NCI-H2171 treated with DMSO at 0.1 percent for 48 hours (cell line): ENCODE measurements around the gene SPAG6.

Experiments
- DNase-seq: peaks from one replicate; lab custom pipeline; 2025; lab: John Stamatoyannopoulos, UW

SPAG6 gene

DNA sequence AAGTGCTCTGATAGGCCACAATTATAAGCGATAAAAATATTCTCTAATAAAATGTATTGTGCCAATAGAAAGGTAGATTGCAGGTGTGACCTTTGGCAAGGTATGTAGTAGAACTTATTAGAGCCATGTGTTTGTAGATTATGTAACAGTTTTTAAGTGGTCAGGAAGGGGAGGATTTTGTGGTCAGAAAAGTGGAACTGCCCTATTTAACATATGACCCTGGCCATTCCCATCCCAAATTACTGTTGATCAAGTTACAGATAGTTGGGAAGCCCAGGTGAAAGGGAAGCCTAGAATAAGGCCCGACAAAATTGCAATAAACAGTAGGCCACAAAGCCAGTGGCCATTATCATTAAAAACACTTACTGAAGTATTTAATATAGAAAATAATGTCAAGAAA is 89.2 kb downstream of the SPAG6 start:
- no peak for DNase-seq

DNA sequence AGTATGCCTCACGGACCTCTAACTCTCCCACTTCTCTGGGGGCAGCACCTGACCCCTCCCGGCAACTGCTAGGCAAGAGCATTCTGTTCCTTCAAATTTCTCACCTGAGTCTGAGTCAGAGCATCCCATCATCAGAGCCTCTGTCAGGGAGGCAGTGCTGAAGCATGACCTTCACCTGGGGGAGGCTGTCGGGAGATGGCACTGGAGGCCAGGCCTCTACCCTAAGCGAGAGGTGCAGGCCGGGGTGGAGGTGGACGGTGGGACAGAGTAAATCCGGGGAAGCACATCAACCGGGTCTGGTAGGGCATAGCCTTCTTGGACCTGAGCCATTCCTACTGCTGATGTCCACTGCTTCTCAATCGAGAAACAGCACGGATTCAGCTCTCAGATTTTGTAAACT is 90.4 kb downstream of the SPAG6 start:
- DNase-seq = no peak

- DNase-seq = no peak
These were observed 91.2 kb downstream of the SPAG6 start for GRCh38 chr10:22436526-22436892.

GRCh38 chr10:22436893-22437619 is 91.8 kb downstream of the SPAG6 start:
- peak; percentile 39 for DNase-seq

- DNase-seq = no peak
These were observed 92.6 kb downstream of the SPAG6 start for GRCh38 chr10:22437620-22438588.

DNA sequence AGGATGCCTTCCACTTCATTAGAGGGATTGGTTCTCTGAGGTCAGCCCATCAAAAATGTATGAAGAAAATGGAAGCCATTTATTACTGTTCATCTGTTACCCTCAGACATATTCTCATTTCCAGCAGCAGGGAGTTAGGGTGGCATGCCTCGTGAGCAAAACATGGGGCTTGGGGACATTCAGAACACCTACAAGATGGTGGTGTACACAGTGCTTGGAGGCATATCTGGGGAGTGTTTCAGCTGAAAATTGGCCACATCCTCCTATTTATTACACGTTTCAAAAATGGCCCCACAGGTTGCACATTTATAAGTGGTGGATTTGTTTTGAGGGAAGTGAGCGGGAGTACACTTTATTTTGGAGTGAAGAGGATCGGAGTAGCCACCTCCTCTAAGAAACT is 93.4 kb downstream of the SPAG6 start:
- DNase-seq = no peak

DNA sequence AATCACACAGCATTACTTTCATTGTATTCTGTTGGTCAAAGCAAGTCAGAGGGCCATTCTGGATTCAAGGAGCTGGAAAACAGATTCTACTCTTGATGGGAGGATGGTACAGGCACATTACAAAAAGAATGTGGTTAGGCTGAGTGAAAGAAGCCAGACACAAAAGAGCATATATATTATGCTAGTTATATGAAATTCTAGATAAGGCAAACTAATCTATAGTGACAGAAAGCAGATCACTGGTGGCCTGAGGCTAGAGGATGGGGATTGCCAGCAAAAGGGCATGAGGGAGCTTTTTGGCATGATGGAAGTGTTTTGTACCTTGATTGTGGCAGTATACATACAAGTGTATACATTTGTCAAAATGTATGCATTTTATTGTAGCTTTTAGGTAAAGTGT is 96.8 kb downstream of the SPAG6 start:
- DNase-seq = no peak

- no peak for DNase-seq
These were observed 97.2 kb downstream of the SPAG6 start for GRCh38 chr10:22442468-22442867.

- DNase-seq = no peak
These were observed 98.0 kb downstream of the SPAG6 start for GRCh38 chr10:22443175-22443901.

GRCh38 chr10:22444219-22444788 is 99.0 kb downstream of the SPAG6 start:
- DNase-seq = no peak

- no peak for DNase-seq
These were observed 100.2 kb downstream of the SPAG6 start for GRCh38 chr10:22445495-22445894.

GRCh38 chr10:22447068-22447467 is 101.8 kb downstream of the SPAG6 start:
- DNase-seq = no peak

DNA sequence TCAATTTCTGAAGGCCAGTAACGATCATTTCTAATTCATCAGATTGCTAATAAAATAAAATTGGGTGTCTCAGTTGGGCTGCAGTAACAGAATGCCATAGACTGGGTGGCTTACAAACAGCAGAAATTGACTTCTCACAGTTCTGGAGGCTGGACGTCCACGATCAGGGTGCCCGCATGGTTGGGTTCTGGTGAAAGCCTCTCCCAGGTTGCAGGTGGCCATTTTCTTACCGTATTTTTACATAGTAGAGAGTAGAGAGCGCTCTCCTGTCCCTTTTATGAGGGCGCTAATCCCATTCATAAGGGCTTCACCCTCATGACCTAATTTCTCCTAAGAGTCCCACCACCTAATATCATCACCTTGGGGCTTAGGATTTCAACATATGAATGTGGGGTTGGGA is 106.0 kb downstream of the SPAG6 start:
- DNase-seq = no peak

GRCh38 chr10:22453320-22453719 is 108.0 kb downstream of the SPAG6 start:
- no peak for DNase-seq

- DNase-seq = peak; percentile 26
These were observed 108.8 kb downstream of the SPAG6 start for GRCh38 chr10:22453948-22454591.

DNA sequence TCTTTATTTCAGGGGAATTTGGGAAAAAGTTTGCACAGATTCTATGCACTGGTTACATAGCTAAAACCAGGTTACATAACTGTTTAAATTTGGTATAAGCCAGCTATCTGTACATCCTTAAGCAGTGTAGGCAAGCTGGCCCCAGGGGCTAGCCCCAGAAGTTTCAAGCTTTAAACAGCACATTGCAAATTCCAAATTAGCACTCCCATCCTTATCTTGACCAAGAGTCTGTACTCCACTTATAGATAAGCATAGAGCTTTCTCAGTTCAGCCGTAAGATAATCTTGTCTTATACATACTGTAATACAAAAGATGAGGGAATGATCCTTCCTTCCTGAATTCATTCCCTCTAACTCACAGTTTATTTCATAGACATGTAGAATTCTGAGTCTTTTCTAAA is 109.3 kb downstream of the SPAG6 start:
- DNase-seq = no peak

DNA sequence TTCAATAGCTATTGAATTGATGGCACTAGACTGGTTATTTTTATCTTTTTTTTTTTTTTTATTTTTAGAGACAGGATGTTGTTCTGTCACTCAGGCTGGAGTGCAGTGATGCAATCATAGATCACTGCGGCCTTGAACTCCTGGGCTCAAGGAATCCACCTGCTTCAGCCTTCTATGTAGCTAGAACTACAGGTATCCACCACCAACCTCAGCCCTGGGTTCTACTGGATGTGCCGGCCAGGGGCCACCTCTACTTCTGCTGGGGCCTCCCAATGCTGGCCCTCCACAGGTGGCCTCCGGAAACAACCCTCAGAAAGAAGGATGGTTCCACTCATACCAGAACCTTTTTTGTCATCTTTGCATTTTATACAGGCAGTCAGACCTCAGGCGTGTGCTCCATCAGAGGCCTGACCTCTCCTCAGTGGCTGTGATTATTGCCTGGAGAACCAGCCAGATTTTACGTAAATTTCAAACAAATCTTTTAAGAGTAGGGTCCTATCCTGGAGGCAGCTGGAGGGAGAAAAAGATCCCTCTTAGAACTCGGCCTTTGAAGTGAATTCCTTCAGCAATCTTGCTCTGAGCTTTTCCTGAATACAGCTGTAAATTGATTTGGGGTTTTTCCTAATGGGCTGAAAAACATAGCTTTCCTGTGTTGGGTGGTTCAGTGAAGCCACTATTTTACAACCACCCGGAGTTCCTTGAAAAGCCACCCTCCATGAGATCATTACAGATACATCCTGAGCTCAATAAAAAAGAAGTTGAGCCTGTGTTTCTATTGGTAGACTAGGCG is 110.0 kb downstream of the SPAG6 start:
- DNase-seq = no peak

GRCh38 chr10:22456486-22456885 is 111.2 kb downstream of the SPAG6 start:
- no peak for DNase-seq

- DNase-seq = no peak
These were observed 113.2 kb downstream of the SPAG6 start for GRCh38 chr10:22458272-22459038.

DNA sequence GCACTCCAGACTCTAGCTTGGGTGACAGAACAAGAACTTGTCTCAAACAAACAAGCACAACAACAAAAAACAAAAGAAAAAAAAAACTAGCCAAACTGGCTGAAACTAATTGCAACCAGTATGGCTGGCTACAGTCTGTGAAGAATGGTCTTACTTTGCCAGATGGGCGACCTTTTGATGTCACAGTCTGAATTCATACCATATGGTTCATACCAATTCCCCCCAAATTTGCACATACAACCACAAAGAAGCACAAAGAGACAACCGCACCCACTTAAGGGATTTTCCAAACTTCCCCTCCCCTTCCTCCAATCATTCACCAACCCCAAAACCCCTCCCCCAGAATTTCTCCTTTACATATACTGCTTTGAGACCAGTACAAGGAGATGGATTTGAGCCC is 114.2 kb downstream of the SPAG6 start:
- no peak for DNase-seq
